Mesendoderm (in vitro differentiated cells): Measurements from ENCODE around the gene MYL6.

Source experiments
- DNase-seq: peaks from one replicate; pipeline ENCODE4 v3.0.0; 2013
- H2AK5ac ChIP-seq: 2 replicates; pipeline ENCODE4 v1.6.1; 2013; ENCODE audit warnings: low read length, inconsistent platforms
- H2BK120ac ChIP-seq: 2 replicates; pipeline ENCODE4 v1.6.1; 2013; ENCODE audit warnings: low read depth, mild to moderate bottlenecking, low read length, moderate library complexity, mixed read lengths
- H2BK15ac ChIP-seq: replicated peaks from 2 replicates; pipeline ENCODE4 v1.6.1; 2013; ENCODE audit warnings: low read depth, mild to moderate bottlenecking, moderate library complexity
- H2BK5ac ChIP-seq: 2 replicates; pipeline ENCODE4 v1.6.1; 2013; ENCODE audit warnings: low read length, inconsistent platforms
- H3K18ac ChIP-seq: 2 replicates; pipeline ENCODE4 v1.6.1; 2013; ENCODE audit warnings: mild to moderate bottlenecking, low read length, mixed read lengths
- H3K23ac ChIP-seq: one replicate; pipeline ENCODE4 v1.6.1; 2013; ENCODE audit warnings: low read length
- H3K27ac ChIP-seq: 2 replicates; pipeline ENCODE4 v1.5.1; 2013; ENCODE audit warnings: low read depth, mild to moderate bottlenecking, inconsistent platforms, low read length, moderate library complexity
- H3K27me3 ChIP-seq: 2 replicates; pipeline ENCODE4 v1.6.1; 2013; ENCODE audit warnings: low read length, control low read depth, mild to moderate bottlenecking, inconsistent platforms; ENCODE audit not compliant: insufficient read depth, poor library complexity
- H3K36me3 ChIP-seq: 2 replicates; pipeline ENCODE4 v1.6.1; 2013; ENCODE audit warnings: low read length, inconsistent platforms; ENCODE audit not compliant: control insufficient read depth, insufficient read depth
- H3K4ac ChIP-seq: one replicate; pipeline ENCODE4 v1.6.1; 2013; ENCODE audit warnings: low read depth, mild to moderate bottlenecking, low read length, moderate library complexity
- H3K4me1 ChIP-seq: 2 replicates; pipeline ENCODE4 v1.6.1; 2013; ENCODE audit warnings: low read depth, low read length, inconsistent platforms; ENCODE audit not compliant: control insufficient read depth
- H3K4me2 ChIP-seq: 2 replicates; pipeline ENCODE4 v1.6.1; 2013; ENCODE audit warnings: low read length
- H3K4me3 ChIP-seq: 2 replicates; pipeline ENCODE4 v1.5.1; 2013; ENCODE audit warnings: mild to moderate bottlenecking, low read length
- H3K56ac ChIP-seq: one replicate; pipeline ENCODE4 v1.6.1; 2013; ENCODE audit warnings: low read length
- H3K79me1 ChIP-seq: 2 replicates; pipeline ENCODE4 v1.6.1; 2013; ENCODE audit warnings: low read length, inconsistent platforms
- H3K79me2 ChIP-seq: 2 replicates; pipeline ENCODE4 v1.6.1; 2013; ENCODE audit warnings: mild to moderate bottlenecking, low read length; ENCODE audit not compliant: control insufficient read depth, insufficient read depth
- H3K9ac ChIP-seq: 2 replicates; pipeline ENCODE4 v1.6.1; 2013; ENCODE audit warnings: low read length, inconsistent platforms
- H4K5ac ChIP-seq: one replicate; pipeline ENCODE4 v1.6.1; 2013; ENCODE audit warnings: low read length
- H4K8ac ChIP-seq: one replicate; pipeline ENCODE4 v1.6.1; 2013; ENCODE audit warnings: low read depth, mild to moderate bottlenecking, control low read depth, low read length, moderate library complexity
- WGBS: extraction: QIAGEN DNeasy Blood & Tissue Kit; methylation state at CpG from one replicate; pipeline ENCODE4 v1.1.7; 2013; ENCODE audit warnings: low lambda C conversion rate, missing lambda C conversion rate; ENCODE audit not compliant: insufficient coverage; ENCODE audit errors: extremely low coverage; 5-methylcytosine and 5-hydroxymethylcytosine counted together

The MYL6 gene

GRCh38 chr12:56160894-56161689, 2.9 kb downstream of the MYL6 start:
- H2BK120ac ChIP-seq = no peak overlapping the region
- H2AK5ac ChIP-seq = no peak overlapping the region
- H2BK5ac ChIP-seq = no peak overlapping the region
- H3K79me1 ChIP-seq = peaks cover 10% of the 10 kb centered on the region
- no peak overlapping the region for H4K5ac ChIP-seq
- H3K4me1 ChIP-seq = peaks cover 17% of the 10 kb centered on the region
- peaks cover 14% of the 10 kb centered on the region for H3K36me3 ChIP-seq
- H3K23ac ChIP-seq = no peak overlapping the region
- WGBS = no CpG with 5 or more reads among the region's 11 CpGs
- no peak overlapping the region for H3K18ac ChIP-seq
- DNase-seq = peak; percentile 3
- H4K8ac ChIP-seq = no peak overlapping the region
- peak overlapping the region; percentile 35 for H3K56ac ChIP-seq
- peak overlapping the region; percentile 15 for H3K4me2 ChIP-seq
- H3K79me2 ChIP-seq = peaks cover 28% of the 10 kb centered on the region
- H3K4me3 ChIP-seq = no peak overlapping the region
- H3K27me3 ChIP-seq = no peaks in the 10 kb centered on the region
- H3K27ac ChIP-seq = no peak overlapping the region
- no peak overlapping the region for H3K4ac ChIP-seq
- no peak overlapping the region for H2BK15ac ChIP-seq
- peak overlapping the region; percentile 37 for H3K9ac ChIP-seq

- Histone ChIP-seq H3K56ac (peak overlapping the region; percentile 17), H3K4me3 (no peak overlapping the region), H3K18ac (no peak overlapping the region), H3K27ac (no peak overlapping the region), H3K23ac (no peak overlapping the region), H2AK5ac (no peak overlapping the region), H3K79me2 (peaks cover 28% of the 10 kb centered on the region), H3K9ac (peak overlapping the region; percentile 4), H3K27me3 (no peaks in the 10 kb centered on the region), H3K79me1 (peaks cover 10% of the 10 kb centered on the region), H3K36me3 (peaks cover 14% of the 10 kb centered on the region), H4K8ac (no peak overlapping the region), H2BK15ac (no peak overlapping the region), H3K4ac (no peak overlapping the region), H3K4me2 (no peak overlapping the region), H4K5ac (no peak overlapping the region), H3K4me1 (peaks cover 17% of the 10 kb centered on the region), H2BK5ac (no peak overlapping the region), H2BK120ac (no peak overlapping the region)
- no CpG with 5 or more reads among the region's 10 CpGs for WGBS
- peak; percentile 19 for DNase-seq
Observed at GRCh38 chr12:56161690-56162351, 3.7 kb downstream of the MYL6 start.

- Histone ChIP-seq H3K56ac (peak overlapping the region; percentile 10), H3K23ac (no peak overlapping the region), H3K4me1 (peaks cover 17% of the 10 kb centered on the region), H2AK5ac (no peak overlapping the region), H3K9ac (peak overlapping the region; percentile 18), H3K27ac (no peak overlapping the region), H4K8ac (no peak overlapping the region), H2BK15ac (no peak overlapping the region), H3K27me3 (no peaks in the 10 kb centered on the region), H3K18ac (no peak overlapping the region), H4K5ac (no peak overlapping the region), H2BK120ac (no peak overlapping the region), H3K36me3 (peaks cover 16% of the 10 kb centered on the region), H3K79me2 (peaks cover 28% of the 10 kb centered on the region), H3K4me2 (no peak overlapping the region), H3K4ac (no peak overlapping the region), H3K79me1 (peaks cover 10% of the 10 kb centered on the region), H3K4me3 (no peak overlapping the region), H2BK5ac (no peak overlapping the region)
- DNase-seq = peak; percentile 58
- no CpG with 5 or more reads among the region's 11 CpGs for WGBS
Observed at GRCh38 chr12:56162468-56163290, 4.5 kb downstream of the MYL6 start.

- Histone ChIP-seq H3K56ac (no peak overlapping the region), H3K4me3 (no peak overlapping the region), H3K9ac (no peak overlapping the region), H3K79me1 (peaks cover 9% of the 10 kb centered on the region), H3K27me3 (no peaks in the 10 kb centered on the region), H2AK5ac (no peak overlapping the region), H3K4ac (no peak overlapping the region), H4K8ac (no peak overlapping the region), H2BK120ac (no peak overlapping the region), H2BK15ac (no peak overlapping the region), H3K4me1 (peaks cover 17% of the 10 kb centered on the region), H3K4me2 (no peak overlapping the region), H3K23ac (no peak overlapping the region), H3K79me2 (peaks cover 22% of the 10 kb centered on the region), H2BK5ac (no peak overlapping the region), H3K27ac (no peak overlapping the region), H3K18ac (no peak overlapping the region), H4K5ac (no peak overlapping the region), H3K36me3 (peaks cover 18% of the 10 kb centered on the region)
- no CpG with 5 or more reads among the region's 11 CpGs for WGBS
- no peak for DNase-seq
Observed at GRCh38 chr12:56163533-56164344, 5.6 kb downstream of the MYL6 start.

- no peak overlapping the region for H3K18ac ChIP-seq
- no peak overlapping the region for H3K4me2 ChIP-seq
- H3K23ac ChIP-seq = no peak overlapping the region
- peaks cover 16% of the 10 kb centered on the region for H3K79me2 ChIP-seq
- H2BK5ac ChIP-seq = no peak overlapping the region
- H3K9ac ChIP-seq = no peak overlapping the region
- no peak overlapping the region for H2BK120ac ChIP-seq
- no peak overlapping the region for H3K4ac ChIP-seq
- peaks cover 17% of the 10 kb centered on the region for H3K4me1 ChIP-seq
- no peak for DNase-seq
- H2AK5ac ChIP-seq = no peak overlapping the region
- H3K79me1 ChIP-seq = peaks cover 7% of the 10 kb centered on the region
- peaks cover 18% of the 10 kb centered on the region for H3K36me3 ChIP-seq
- no peak overlapping the region for H4K8ac ChIP-seq
- no peak overlapping the region for H2BK15ac ChIP-seq
- WGBS = no CpG with 5 or more reads among the region's 17 CpGs
- H3K4me3 ChIP-seq = no peak overlapping the region
- H3K27ac ChIP-seq = no peak overlapping the region
- H3K27me3 ChIP-seq = no peaks in the 10 kb centered on the region
- no peak overlapping the region for H4K5ac ChIP-seq
- no peak overlapping the region for H3K56ac ChIP-seq
Observed at GRCh38 chr12:56164345-56164729, 6.2 kb downstream of the MYL6 start.
